Endothelial cell (in vitro differentiated cells): Measurements from ENCODE around the gene FBXO21. TPM values are rescaled to one million over a fixed set of nuclear protein-coding genes. Genes with fewer than 3 reads are reported as not detected.

ENCODE experiments used
- DNase-seq: peaks from one replicate; pipeline ENCODE4 v3.0.0; 2021; ENCODE audit warnings: low spot score
- H3K27ac Mint-ChIP-seq: one replicate; pipeline ENCODE4 v1.8.0; 2021; ENCODE audit warnings: mixed read lengths, inconsistent platforms; ENCODE audit not compliant: unreplicated experiment
- H3K27me3 Mint-ChIP-seq: one replicate; pipeline ENCODE4 v1.8.0; 2021; ENCODE audit warnings: mild to moderate bottlenecking, moderate library complexity, mixed read lengths, inconsistent platforms; ENCODE audit not compliant: unreplicated experiment
- H3K36me3 Mint-ChIP-seq: one replicate; pipeline ENCODE4 v1.8.0; 2021; ENCODE audit warnings: mild to moderate bottlenecking, low read depth, mixed read lengths, inconsistent platforms; ENCODE audit not compliant: unreplicated experiment
- H3K4me1 Mint-ChIP-seq: one replicate; pipeline ENCODE4 v1.8.0; 2021; ENCODE audit warnings: mild to moderate bottlenecking, mixed read lengths, inconsistent platforms; ENCODE audit not compliant: unreplicated experiment
- H3K4me3 Mint-ChIP-seq: one replicate; pipeline ENCODE4 v1.8.0; 2021; ENCODE audit warnings: mild to moderate bottlenecking, mixed read lengths, inconsistent platforms; ENCODE audit not compliant: unreplicated experiment
- H3K9me3 Mint-ChIP-seq: one replicate; pipeline ENCODE4 v1.8.0; 2021; ENCODE audit warnings: mixed read lengths, inconsistent platforms; ENCODE audit not compliant: unreplicated experiment
- CTCF ChIP-seq: fragments of 200-600 bp; sonication (generic); IDR thresholded peaks from one replicate; pipeline ENCODE4 v1.5.0; 2021; ENCODE audit warnings: antibody characterized with exemption; ENCODE audit not compliant: unreplicated experiment
- total RNA-seq: library from RNA; stranded (reverse); fragmentation: NEBNext Ultra II Directional; extraction: Animal tissue kit (Norgen Biotek cat#: 25700); gene quantifications from one replicate; pipeline ENCODE4 v1.2.1, GENCODE V29; 2021; ENCODE audit not compliant: unreplicated experiment

Gene FBXO21
- total RNA-seq, 1 donor from 2014 or later, result 44.7 TPM

- Mint-ChIP-seq H3K9me3 (no peaks in the 10 kb centered on the region), H3K4me1 (no peaks in the 10 kb centered on the region), H3K4me3 (no peak overlapping the region), H3K36me3 (no peaks in the 10 kb centered on the region), H3K27me3 (peaks cover 2% of the 10 kb centered on the region), H3K27ac (no peak overlapping the region)
- no peak for TF ChIP-seq CTCF
- DNase-seq, result no peak
These were observed 27.9 kb upstream of the FBXO21 start for GRCh38 chr12:117218149-117218548.

- H3K9me3 Mint-ChIP-seq, result no peaks in the 10 kb centered on the region
- no peaks in the 10 kb centered on the region for H3K36me3 Mint-ChIP-seq
- H3K27ac Mint-ChIP-seq, result no peak overlapping the region
- peaks cover 2% of the 10 kb centered on the region for H3K27me3 Mint-ChIP-seq
- no peaks in the 10 kb centered on the region for H3K4me1 Mint-ChIP-seq
- H3K4me3 Mint-ChIP-seq, result no peak overlapping the region
- TF ChIP-seq CTCF, result no peak
- DNase-seq, result no peak
These were observed 26.4 kb upstream of the FBXO21 start for GRCh38 chr12:117216686-117217085.

GRCh38 chr12:117214797-117215196 is 24.5 kb upstream of the FBXO21 start:
- no peaks in the 10 kb centered on the region for H3K4me1 Mint-ChIP-seq
- DNase-seq, result no peak
- H3K36me3 Mint-ChIP-seq, result no peaks in the 10 kb centered on the region
- H3K27ac Mint-ChIP-seq, result no peak overlapping the region
- no peak overlapping the region for H3K4me3 Mint-ChIP-seq
- no peak for TF ChIP-seq CTCF
- H3K9me3 Mint-ChIP-seq, result no peaks in the 10 kb centered on the region
- peaks cover 3% of the 10 kb centered on the region for H3K27me3 Mint-ChIP-seq

GRCh38 chr12:117213295-117213808 is 23.1 kb upstream of the FBXO21 start:
- DNase-seq, result no peak
- H3K27ac Mint-ChIP-seq, result no peak overlapping the region
- peaks cover 3% of the 10 kb centered on the region for H3K27me3 Mint-ChIP-seq
- H3K4me3 Mint-ChIP-seq, result no peak overlapping the region
- no peaks in the 10 kb centered on the region for H3K36me3 Mint-ChIP-seq
- H3K4me1 Mint-ChIP-seq, result no peaks in the 10 kb centered on the region
- no peak for TF ChIP-seq CTCF
- no peaks in the 10 kb centered on the region for H3K9me3 Mint-ChIP-seq

- no peaks in the 10 kb centered on the region for H3K36me3 Mint-ChIP-seq
- H3K27me3 Mint-ChIP-seq, result peaks cover 3% of the 10 kb centered on the region
- DNase-seq, result peak; percentile 76
- no peak overlapping the region for H3K4me3 Mint-ChIP-seq
- H3K4me1 Mint-ChIP-seq, result no peaks in the 10 kb centered on the region
- no peaks in the 10 kb centered on the region for H3K9me3 Mint-ChIP-seq
- H3K27ac Mint-ChIP-seq, result no peak overlapping the region
- peak; percentile 88 for TF ChIP-seq CTCF
These were observed 22.4 kb upstream of the FBXO21 start for GRCh38 chr12:117212563-117213190.
